ENCODE data around the gene SKIL.

SKIL gene

GRCh38 chr3:170350515-170351413 is 6.8 kb upstream of the SKIL start:
- no peak for DNase-seq (ENCODE audit: low read depth)

DNA sequence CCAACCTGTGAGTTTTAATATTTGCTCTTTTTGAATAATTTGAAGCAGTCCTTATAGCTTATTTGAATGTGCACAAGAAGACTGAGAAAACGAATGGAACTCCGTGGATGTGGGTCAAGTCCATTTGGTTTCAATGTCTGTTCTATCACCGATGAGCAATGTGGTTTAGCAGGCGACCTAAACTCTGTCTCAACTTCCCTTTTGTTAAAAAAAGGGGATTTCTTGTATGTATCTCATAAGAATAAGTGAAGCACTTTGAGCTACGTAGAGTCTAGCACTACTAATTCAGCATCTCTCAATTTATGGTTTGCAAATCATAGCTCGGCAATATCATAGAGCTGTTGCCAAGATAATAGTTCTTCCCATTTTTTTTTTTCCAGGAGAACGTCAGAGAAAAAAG is 4.6 kb upstream of the SKIL start:
- DNase-seq (ENCODE audit: low read depth): no peak

GRCh38 chr3:170353485-170353884 is 4.0 kb upstream of the SKIL start:
- DNase-seq (ENCODE audit: low read depth): no peak

GRCh38 chr3:170354760-170355159 is 2.8 kb upstream of the SKIL start:
- no peak for DNase-seq (ENCODE audit: low read depth)

- no peak for DNase-seq (ENCODE audit: low read depth)
These were observed 1.5 kb upstream of the SKIL start for GRCh38 chr3:170355738-170356595.

GRCh38 chr3:170356596-170357175 is 829 bp upstream of the SKIL start:
- DNase-seq (ENCODE audit: low read depth): peak; percentile 40

GRCh38 chr3:170358042-170359010 is 811 bp downstream of the SKIL start:
- peak; percentile 73 for DNase-seq (ENCODE audit: low read depth)

- DNase-seq (ENCODE audit: low read depth): no peak
These were observed 1.7 kb downstream of the SKIL start for GRCh38 chr3:170359178-170359704.

DNA sequence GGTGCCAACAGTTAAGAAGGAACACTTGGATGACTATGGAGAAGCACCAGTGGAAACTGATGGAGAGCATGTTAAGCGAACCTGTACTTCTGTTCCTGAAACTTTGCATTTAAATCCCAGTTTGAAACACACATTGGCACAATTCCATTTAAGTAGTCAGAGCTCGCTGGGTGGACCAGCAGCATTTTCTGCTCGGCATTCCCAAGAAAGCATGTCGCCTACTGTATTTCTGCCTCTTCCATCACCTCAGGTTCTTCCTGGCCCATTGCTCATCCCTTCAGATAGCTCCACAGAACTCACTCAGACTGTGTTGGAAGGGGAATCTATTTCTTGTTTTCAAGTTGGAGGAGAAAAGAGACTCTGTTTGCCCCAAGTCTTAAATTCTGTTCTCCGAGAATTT is 3.0 kb downstream of the SKIL start:
- DNase-seq (ENCODE audit: low read depth): no peak

- no peak for DNase-seq (ENCODE audit: low read depth)
These were observed 3.4 kb downstream of the SKIL start for GRCh38 chr3:170360916-170361315.

DNA sequence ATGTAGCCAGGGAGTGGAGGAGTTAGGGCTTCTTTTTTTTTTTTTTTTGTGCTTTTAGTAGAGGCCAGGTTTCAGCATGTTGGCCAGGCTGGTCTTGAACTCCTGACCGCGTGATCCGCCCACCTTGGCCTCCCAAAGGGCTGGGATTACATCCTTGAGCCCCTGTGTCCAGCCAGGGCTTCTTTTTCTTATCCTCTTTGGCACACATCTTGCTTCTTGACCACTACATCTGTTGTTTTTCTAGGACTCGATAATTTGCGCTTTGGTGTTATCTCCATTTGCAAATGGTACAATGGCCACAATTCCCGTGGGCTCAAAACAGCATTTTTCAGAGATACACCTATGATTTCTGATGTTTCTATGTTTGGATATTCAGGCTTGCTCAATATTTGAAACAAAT is 4.2 kb downstream of the SKIL start:
- DNase-seq (ENCODE audit: low read depth): no peak

DNA sequence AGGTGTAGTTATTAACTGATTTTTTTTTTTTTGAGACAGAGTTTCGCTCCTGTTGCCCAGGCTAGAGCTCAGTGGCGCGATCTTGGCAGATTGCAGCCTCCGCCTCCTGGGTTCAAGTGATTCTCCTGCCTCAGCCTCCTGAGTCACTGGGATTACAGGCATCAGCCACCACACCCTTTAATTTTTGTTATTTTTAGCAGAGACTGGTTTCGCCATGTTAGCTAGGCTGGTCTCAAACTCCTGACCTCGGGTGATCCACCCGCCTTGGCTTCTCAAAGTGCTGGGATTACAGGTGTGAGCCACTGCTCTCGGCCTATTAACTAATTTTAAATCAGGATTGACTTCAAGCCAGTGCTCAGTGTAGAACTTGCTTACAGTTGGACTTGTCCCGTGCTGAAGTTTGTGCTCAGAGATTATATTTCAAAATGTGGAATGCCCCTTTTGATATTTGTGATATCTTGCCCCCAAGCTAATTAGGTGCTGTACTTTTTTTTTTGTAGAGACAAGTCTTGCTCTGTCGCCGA is 6.0 kb downstream of the SKIL start:
- no peak for DNase-seq (ENCODE audit: low read depth)

- DNase-seq (ENCODE audit: low read depth): no peak
These were observed 7.5 kb downstream of the SKIL start for GRCh38 chr3:170364965-170365364.

DNA sequence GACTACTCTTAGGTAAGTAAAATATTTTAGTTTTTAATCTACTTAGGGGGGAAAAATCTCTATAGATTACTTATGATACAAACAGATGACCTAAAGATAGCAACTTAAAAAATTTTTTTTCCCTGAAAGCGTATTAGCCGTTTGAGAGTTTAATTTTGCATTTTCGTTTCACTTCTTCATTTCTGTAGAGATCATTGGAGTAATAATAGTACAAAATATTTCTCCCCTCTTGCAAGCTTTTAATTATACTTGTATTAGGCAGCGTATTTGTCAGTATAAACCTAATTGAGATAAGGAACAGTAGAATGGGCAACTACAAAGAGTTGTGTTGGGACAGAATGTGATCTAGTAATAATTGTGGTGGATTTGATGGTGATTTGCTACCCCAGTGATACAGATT is 10.3 kb downstream of the SKIL start:
- DNase-seq (ENCODE audit: low read depth): no peak

GRCh38 chr3:170368921-170369320 is 11.4 kb downstream of the SKIL start:
- DNase-seq (ENCODE audit: low read depth): no peak

- DNase-seq (ENCODE audit: low read depth): no peak
These were observed 14.8 kb downstream of the SKIL start for GRCh38 chr3:170372190-170372879.

DNA sequence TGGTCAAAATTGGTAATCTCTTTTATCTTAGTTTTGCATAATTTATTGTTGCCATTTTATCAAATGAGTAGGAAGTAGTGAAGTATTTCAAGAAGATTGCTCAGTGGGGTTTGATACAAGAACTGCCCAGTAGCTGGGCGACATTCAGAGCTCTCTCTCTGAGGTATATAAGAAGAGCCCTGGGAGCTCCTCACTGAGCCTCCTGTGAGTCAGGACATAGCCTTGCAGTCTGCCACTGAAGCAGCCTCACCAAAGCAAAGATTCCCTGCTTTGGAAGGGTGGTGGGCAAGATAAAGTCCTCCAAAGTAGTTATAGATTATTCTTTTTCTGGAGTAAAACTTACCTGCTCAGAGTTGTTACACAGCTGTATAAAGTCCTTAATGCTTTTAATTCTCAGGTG is 26.1 kb downstream of the SKIL start:
- no peak for DNase-seq (ENCODE audit: low read depth)

- no peak for DNase-seq (ENCODE audit: low read depth)
These were observed 29.0 kb downstream of the SKIL start for GRCh38 chr3:170386468-170386867.

DNA sequence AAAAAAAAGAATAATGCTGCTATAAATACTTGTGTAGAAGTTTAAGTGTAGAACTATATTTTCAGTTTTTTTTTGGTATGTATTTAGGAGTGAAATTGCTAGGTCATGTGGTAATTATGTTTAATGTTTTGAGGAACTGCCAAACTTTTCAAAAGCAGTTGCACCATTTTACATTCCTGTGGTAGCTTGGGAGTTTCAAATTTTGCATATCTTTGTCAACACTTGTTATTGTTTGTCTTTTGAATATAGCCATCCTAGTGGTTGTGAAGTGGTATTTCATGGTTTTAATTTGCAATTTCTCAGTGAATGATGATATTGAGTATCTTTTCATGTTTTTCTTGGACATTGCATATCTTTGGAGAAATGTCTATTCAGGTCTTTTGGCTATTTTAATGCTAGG is 30.4 kb downstream of the SKIL start:
- DNase-seq (ENCODE audit: low read depth): no peak

- DNase-seq (ENCODE audit: low read depth): no peak
These were observed 33.6 kb downstream of the SKIL start for GRCh38 chr3:170391108-170391507.

Data from activated T-cell treated with anti-CD3 and anti-CD28 coated beads for 1 hour (primary cell).